GM21528 (cell line): ENCODE data around the gene IL17C.
A peak's percentile ranks its signal among the peaks of the same experiment; 100 is the strongest.
"Not testable (repeated sequence)": the region's sequence is repeated elsewhere in the genome, so short reads cannot be mapped to it uniquely, and the experiment has no call there.

Source experiments
- ATAC-seq: cut with Tn5 transposase; IDR thresholded peaks from one replicate; pipeline ENCODE4 v1.9.1; 2021; ENCODE audit warnings: mild to moderate bottlenecking, moderate library complexity; ENCODE audit not compliant: unreplicated experiment, low FRiP score

The IL17C gene

GRCh38 chr16:88655053-88655732 lies 16.8 kb downstream of the IL17C start:
- ATAC-seq, result no peak

GRCh38 chr16:88655733-88656281 lies 17.4 kb downstream of the IL17C start:
- no peak for ATAC-seq

GRCh38 chr16:88656291-88656980 lies 18.1 kb downstream of the IL17C start:
- no peak for ATAC-seq

- ATAC-seq, result no peak
Observed at GRCh38 chr16:88657371-88657770, 19.0 kb downstream of the IL17C start.

GRCh38 chr16:88658714-88659113 lies 20.3 kb downstream of the IL17C start:
- ATAC-seq, result no peak

GRCh38 chr16:88659160-88659559 lies 20.8 kb downstream of the IL17C start:
- no peak for ATAC-seq

- ATAC-seq, result no peak
Observed at GRCh38 chr16:88661468-88661867, 23.1 kb downstream of the IL17C start.

GRCh38 chr16:88662222-88662842 lies 24.0 kb downstream of the IL17C start:
- ATAC-seq, result peak; percentile 15

GRCh38 chr16:88662843-88663606 lies 24.7 kb downstream of the IL17C start, which contains the start of gene MVD:
MVD (minus strand) TSS chr16:88663091; CDS start chr16:88663080, 11 bp downstream.
- peak; percentile 92 for ATAC-seq

- no peak for ATAC-seq
Observed at GRCh38 chr16:88665148-88665547, 26.8 kb downstream of the IL17C start.

- ATAC-seq, result no peak
Observed at GRCh38 chr16:88665570-88665969, 27.2 kb downstream of the IL17C start.

- no peak for ATAC-seq
Observed at GRCh38 chr16:88667461-88667860, 29.1 kb downstream of the IL17C start.

GRCh38 chr16:88669493-88669892 lies 31.1 kb downstream of the IL17C start:
- ATAC-seq, result not testable (repeated sequence)

- no peak for ATAC-seq
Observed at GRCh38 chr16:88669980-88670379, 31.6 kb downstream of the IL17C start.

- no peak for ATAC-seq
Observed at GRCh38 chr16:88671806-88672205, 33.4 kb downstream of the IL17C start.

- no peak for ATAC-seq
Observed at GRCh38 chr16:88672776-88673175, 34.4 kb downstream of the IL17C start.

GRCh38 chr16:88673716-88674379 lies 35.5 kb downstream of the IL17C start:
- no peak for ATAC-seq

GRCh38 chr16:88676502-88677242 lies 38.3 kb downstream of the IL17C start:
- ATAC-seq, result no peak

GRCh38 chr16:88677721-88678120 lies 39.3 kb downstream of the IL17C start:
- ATAC-seq, result no peak
